Lung (tissue), 12 donors: ENCODE data around the gene PTPN21. TPM values are rescaled to one million over a fixed set of nuclear protein-coding genes. Genes with fewer than 3 reads are reported as not detected.
A peak's percentile ranks its signal among the peaks of the same experiment; 100 is the strongest.

Experiments used
- ATAC-seq: fragments of 200-7000 bp; cut with Tn5 transposase; one replicate; pipeline ENCODE4 v1.9.1; 2020; ENCODE audit warnings: moderate number of reproducible peaks; ENCODE audit not compliant: insufficient read depth, low FRiP score
- DNase-seq, 3 donors: peaks; one replicate each; pipeline ENCODE4 v3.0.0-alpha.2; 2013 to 2017
- H3K27ac ChIP-seq, 2 donors: one replicate each; pipeline ENCODE4 v1.5.1; 2013; ENCODE audit warnings: mild to moderate bottlenecking in 2 of 2, moderate library complexity in 2 of 2, control low read depth in 1 of 2, inconsistent platforms in 1 of 2, low read depth in 1 of 2, low read length in 1 of 2
- H3K27me3 ChIP-seq, 3 donors: one replicate each; pipeline ENCODE4 v1.5.1; 2013; ENCODE audit warnings: low read length in 2 of 3; ENCODE audit not compliant: control insufficient read depth in 3 of 3, insufficient read depth in 3 of 3
- H3K36me3 ChIP-seq, 4 donors: one replicate each; pipeline ENCODE4 v1.5.1; 2013; ENCODE audit warnings: low read length in 4 of 4, mild to moderate bottlenecking in 1 of 4, moderate library complexity in 1 of 4; ENCODE audit not compliant: control insufficient read depth in 4 of 4, insufficient read depth in 4 of 4
- H3K4me1 ChIP-seq, 5 donors: one replicate each; pipeline ENCODE4 v1.5.1; 2013; ENCODE audit warnings: low read length in 5 of 5, mild to moderate bottlenecking in 2 of 5, moderate library complexity in 1 of 5; ENCODE audit not compliant: control insufficient read depth in 5 of 5, insufficient read depth in 5 of 5
- H3K4me3 ChIP-seq: one replicate; pipeline ENCODE4 v1.5.1; 2013; ENCODE audit warnings: mild to moderate bottlenecking, control low read depth, moderate library complexity
- H3K9ac ChIP-seq, 2 donors: one replicate each; pipeline ENCODE4 v1.5.1; 2013; ENCODE audit warnings: low read length in 2 of 2, control low read depth in 1 of 2; ENCODE audit not compliant: insufficient read depth in 1 of 2
- H3K9me3 ChIP-seq, 4 donors: one replicate each; pipeline ENCODE4 v1.5.1; 2013; ENCODE audit warnings: low read length in 3 of 4, mild to moderate bottlenecking in 1 of 4, moderate library complexity in 1 of 4; ENCODE audit not compliant: control insufficient read depth in 4 of 4, insufficient read depth in 3 of 4
- CTCF ChIP-seq: IDR thresholded peaks from 2 replicates; pipeline ENCODE4 v1.5.1; 2012; ENCODE audit warnings: mild to moderate bottlenecking; ENCODE audit errors: control extremely low read depth, extremely low read depth
- WGBS, 2 donors: extraction: QIAGEN DNeasy Blood & Tissue Kit; methylation state at CpG; one replicate each; pipeline ENCODE4 v1.1.7; 2013; 5-methylcytosine and 5-hydroxymethylcytosine counted together
- polyA plus RNA-seq, 2 donors: library from polyadenylated mRNA; stranded (reverse); fragments of 200-250 nt; gene quantifications; one replicate each; pipeline ENCODE4 v1.2.1, GENCODE V29; 2013
- total RNA-seq, 2 donors: library from RNA; depleted of rRNA in 1 of 2; stranded (reverse); fragments of >200 nt in 1 of 2; gene quantifications; one replicate each; pipeline ENCODE4 v1.2.1, GENCODE V29; 2014 to 2021
- donor health status: control.
- donor health status: control.
- donor health status: Bipolar disorder and iron deficiency.
- donor health status: healthy.
- donor health status: DM: yes; HTN: yes; CAD: no.

Gene PTPN21
- total and polyA plus RNA-seq, 4 donors, result 8.2 to 39.3 (median 20.2) TPM

- H3K4me1 ChIP-seq, result peaks cover 0 to 13% (median 2%) of the 10 kb centered on the region in 5 donors
- no peak for DNase-seq
- no peaks in the 10 kb centered on the region for H3K27me3 ChIP-seq
- no peaks in the 10 kb centered on the region for H3K9me3 ChIP-seq
- no peak for ATAC-seq
- H3K4me3 ChIP-seq, result peak overlapping the region; percentile 100
- H3K9ac ChIP-seq, result no peak overlapping the region
- H3K27ac ChIP-seq, result peak overlapping the region; percentile 95 to 97
- 27 to 37% methylated on average over 5 of the region's 5 CpGs for WGBS, 2 donors
- no peak for TF ChIP-seq CTCF
- peaks cover 0 to 6% (median 0%) of the 10 kb centered on the region in 4 donors for H3K36me3 ChIP-seq
Measured at GRCh38 chr14:88562532-88562830, 7.7 kb upstream of the PTPN21 start.

GRCh38 chr14:88559852-88560251 is 5.0 kb upstream of the PTPN21 start:
- H3K9ac ChIP-seq, result no peak overlapping the region

GRCh38 chr14:88556581-88556980 is 1.8 kb upstream of the PTPN21 start:
- 62 to 71% methylated on average over 3 of the region's 3 CpGs for WGBS, 2 donors
- TF ChIP-seq CTCF, result no peak
- H3K36me3 ChIP-seq, result no peaks in the 10 kb centered on the region
- ATAC-seq (no peak), DNase-seq (no peak)
- peaks cover 1 to 27% (median 6%) of the 10 kb centered on the region in 5 donors for H3K4me1 ChIP-seq
- no peak overlapping the region for H3K9ac ChIP-seq
- no peaks in the 10 kb centered on the region for H3K9me3 ChIP-seq
- H3K4me3 ChIP-seq, result no peak overlapping the region
- no peaks in the 10 kb centered on the region for H3K27me3 ChIP-seq
- H3K27ac ChIP-seq, result peak overlapping the region in 1 of 2 donors; percentile 50

More at GRCh38 chr14:88559852-88560251, 5.0 kb upstream of the PTPN21 start:
- ATAC-seq (no peak), DNase-seq (peak; percentile 30 to 74 (median 71))
- H3K4me3 ChIP-seq, result no peak overlapping the region
- TF ChIP-seq CTCF, result no peak
- H3K9me3 ChIP-seq, result no peaks in the 10 kb centered on the region
- H3K27me3 ChIP-seq, result no peaks in the 10 kb centered on the region
- peaks cover 0 to 21% (median 2%) of the 10 kb centered on the region in 5 donors for H3K4me1 ChIP-seq
- WGBS, 2 donors, result 13 to 29% methylated on average over 1 of the region's 1 CpG
- H3K36me3 ChIP-seq, result peaks cover 0 to 6% (median 0%) of the 10 kb centered on the region in 4 donors
- no peak overlapping the region for H3K27ac ChIP-seq

GRCh38 chr14:88553886-88554456 is 836 bp downstream of the PTPN21 start:
- DNase-seq (peak; percentile 52 to 86 (median 85)), ATAC-seq (no peak)
- H3K36me3 ChIP-seq, result peaks cover 0 to 2% (median under 1%) of the 10 kb centered on the region in 4 donors
- WGBS, 2 donors, result 4 to 6% methylated on average over 19 of the region's 19 CpGs
- no peak for TF ChIP-seq CTCF
- peaks cover 1 to 35% (median 6%) of the 10 kb centered on the region in 5 donors for H3K4me1 ChIP-seq
- no peaks in the 10 kb centered on the region for H3K9me3 ChIP-seq
- H3K4me3 ChIP-seq, result peak overlapping the region; percentile 53
- peak overlapping the region; percentile 83 to 97 for H3K9ac ChIP-seq
- peak overlapping the region; percentile 74 to 100 for H3K27ac ChIP-seq
- no peaks in the 10 kb centered on the region for H3K27me3 ChIP-seq
